Right atrium auricular region (tissue), 2 donors: ENCODE results near the gene SPEF2. TPM values are rescaled to one million over a fixed set of nuclear protein-coding genes. Genes with fewer than 3 reads are reported as not detected.

ENCODE experiments used
- DNase-seq: peaks from one replicate; pipeline ENCODE4 v3.0.0-alpha.2; 2019; ENCODE audit warnings: low spot score
- H3K27ac ChIP-seq, 2 donors: fragments of 200-600 bp; sonication (generic); 1 replicate in 1 of 2; 2 replicates in 1 of 2; pipeline ENCODE4 v1.5.1; 2016 to 2019
- H3K27me3 ChIP-seq, 2 donors: fragments of 200-600 bp; sonication (generic); one replicate each; pipeline versions ENCODE4 v1.5.1 to v1.6.0; 2017 to 2019
- H3K36me3 ChIP-seq: fragments of 200-600 bp; sonication (generic); one replicate; pipeline ENCODE4 v1.5.1; 2016
- H3K4me1 ChIP-seq, 2 donors: fragments of 200-600 bp; sonication (generic); one replicate each; pipeline versions ENCODE4 v1.5.1 to v1.6.0; 2017 to 2019
- H3K4me3 ChIP-seq, 2 donors: fragments of 200-600 bp; sonication (generic); 1 replicate in 1 of 2; 2 replicates in 1 of 2; pipeline ENCODE4 v1.5.1; 2017 to 2019; ENCODE audit warnings: mild to moderate bottlenecking in 1 of 2, moderate library complexity in 1 of 2
- H3K9me3 ChIP-seq, 2 donors: fragments of 200-600 bp; sonication (generic); one replicate each; pipeline ENCODE4 v1.5.1; 2019
- total RNA-seq, 2 donors: library from RNA; depleted of rRNA; stranded (reverse); fragments of >200 nt; gene quantifications; one replicate each; pipeline ENCODE4 v1.1.0, GENCODE V29; 2016
- TF ChIP-seq, protein P1 (sequence below), 2 donors: fragments of 200-600 bp; sonication (generic); IDR thresholded peaks; one replicate each; pipeline ENCODE4 v1.5.1; 2019; ENCODE audit warnings: antibody characterized with exemption in 2 of 2

The SPEF2 gene
- total RNA-seq, 2 donors from 2014 or later = 0.94 to 2.0 TPM

- no peaks in the 10 kb centered on the region for H3K4me1 ChIP-seq
- TF ChIP-seq, protein P1, sequence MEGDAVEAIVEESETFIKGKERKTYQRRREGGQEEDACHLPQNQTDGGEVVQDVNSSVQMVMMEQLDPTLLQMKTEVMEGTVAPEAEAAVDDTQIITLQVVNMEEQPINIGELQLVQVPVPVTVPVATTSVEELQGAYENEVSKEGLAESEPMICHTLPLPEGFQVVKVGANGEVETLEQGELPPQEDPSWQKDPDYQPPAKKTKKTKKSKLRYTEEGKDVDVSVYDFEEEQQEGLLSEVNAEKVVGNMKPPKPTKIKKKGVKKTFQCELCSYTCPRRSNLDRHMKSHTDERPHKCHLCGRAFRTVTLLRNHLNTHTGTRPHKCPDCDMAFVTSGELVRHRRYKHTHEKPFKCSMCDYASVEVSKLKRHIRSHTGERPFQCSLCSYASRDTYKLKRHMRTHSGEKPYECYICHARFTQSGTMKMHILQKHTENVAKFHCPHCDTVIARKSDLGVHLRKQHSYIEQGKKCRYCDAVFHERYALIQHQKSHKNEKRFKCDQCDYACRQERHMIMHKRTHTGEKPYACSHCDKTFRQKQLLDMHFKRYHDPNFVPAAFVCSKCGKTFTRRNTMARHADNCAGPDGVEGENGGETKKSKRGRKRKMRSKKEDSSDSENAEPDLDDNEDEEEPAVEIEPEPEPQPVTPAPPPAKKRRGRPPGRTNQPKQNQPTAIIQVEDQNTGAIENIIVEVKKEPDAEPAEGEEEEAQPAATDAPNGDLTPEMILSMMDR (IDR thresholded peaks at IDR 0.05) = no peak
- H3K9me3 ChIP-seq = no peaks in the 10 kb centered on the region
- H3K4me3 ChIP-seq = no peak overlapping the region
- H3K36me3 ChIP-seq = no peaks in the 10 kb centered on the region
- no peak overlapping the region for H3K27ac ChIP-seq
- DNase-seq = no peak
- no peaks in the 10 kb centered on the region for H3K27me3 ChIP-seq
These were observed 154.2 kb downstream of the SPEF2 start for GRCh38 chr5:35771839-35772238.

DNA sequence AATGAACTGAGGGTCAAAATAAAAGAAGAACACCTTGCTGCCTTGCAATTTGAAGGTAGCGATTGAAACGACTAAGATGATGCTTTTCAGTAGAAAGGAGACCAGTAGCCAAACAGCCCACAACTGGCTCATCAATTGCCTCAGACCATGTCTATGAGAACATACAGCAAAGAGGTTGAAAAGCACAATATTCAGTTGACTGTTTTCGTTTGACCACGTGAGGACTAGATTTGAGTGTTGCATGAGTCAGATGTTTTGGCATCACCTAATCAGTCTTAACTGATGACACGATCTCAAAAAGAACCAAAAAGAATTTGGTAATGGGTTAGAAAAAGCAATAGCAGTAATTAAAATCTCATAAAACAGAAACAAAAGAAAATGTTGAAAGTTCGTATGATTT, 156.3 kb downstream of the SPEF2 start:
- Histone ChIP-seq H3K9me3 (no peaks in the 10 kb centered on the region), H3K4me3 (no peak overlapping the region), H3K36me3 (no peaks in the 10 kb centered on the region), H3K27me3 (no peaks in the 10 kb centered on the region), H3K4me1 (no peaks in the 10 kb centered on the region), H3K27ac (no peak overlapping the region)
- TF ChIP-seq, protein P1 (IDR thresholded peaks at IDR 0.05) = no peak
- DNase-seq = no peak

DNA sequence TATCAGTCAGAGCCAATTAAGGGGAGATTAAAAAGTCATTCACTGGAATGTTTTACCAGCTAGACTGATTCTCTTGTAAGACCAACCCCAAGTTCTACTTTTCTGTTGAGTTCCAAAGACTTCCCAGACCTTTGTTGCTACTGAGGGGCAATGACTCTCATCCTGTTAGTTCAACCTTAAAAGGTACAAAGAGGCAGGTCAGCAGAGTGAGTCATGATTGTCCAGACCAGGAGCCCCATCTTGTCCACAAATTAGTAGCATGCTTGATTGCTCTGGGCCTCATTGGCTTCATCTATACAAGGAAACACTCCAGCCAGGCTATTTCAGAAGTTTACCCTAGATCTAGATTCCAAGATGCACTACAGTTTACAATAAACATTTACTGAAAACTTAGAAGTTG, 159.1 kb downstream of the SPEF2 start:
- no peak for DNase-seq
- Histone ChIP-seq H3K27me3 (no peaks in the 10 kb centered on the region), H3K4me1 (no peaks in the 10 kb centered on the region), H3K27ac (no peak overlapping the region), H3K4me3 (no peak overlapping the region), H3K36me3 (no peaks in the 10 kb centered on the region), H3K9me3 (no peaks in the 10 kb centered on the region)
- TF ChIP-seq, protein P1 (IDR thresholded peaks at IDR 0.05) = no peak

DNA sequence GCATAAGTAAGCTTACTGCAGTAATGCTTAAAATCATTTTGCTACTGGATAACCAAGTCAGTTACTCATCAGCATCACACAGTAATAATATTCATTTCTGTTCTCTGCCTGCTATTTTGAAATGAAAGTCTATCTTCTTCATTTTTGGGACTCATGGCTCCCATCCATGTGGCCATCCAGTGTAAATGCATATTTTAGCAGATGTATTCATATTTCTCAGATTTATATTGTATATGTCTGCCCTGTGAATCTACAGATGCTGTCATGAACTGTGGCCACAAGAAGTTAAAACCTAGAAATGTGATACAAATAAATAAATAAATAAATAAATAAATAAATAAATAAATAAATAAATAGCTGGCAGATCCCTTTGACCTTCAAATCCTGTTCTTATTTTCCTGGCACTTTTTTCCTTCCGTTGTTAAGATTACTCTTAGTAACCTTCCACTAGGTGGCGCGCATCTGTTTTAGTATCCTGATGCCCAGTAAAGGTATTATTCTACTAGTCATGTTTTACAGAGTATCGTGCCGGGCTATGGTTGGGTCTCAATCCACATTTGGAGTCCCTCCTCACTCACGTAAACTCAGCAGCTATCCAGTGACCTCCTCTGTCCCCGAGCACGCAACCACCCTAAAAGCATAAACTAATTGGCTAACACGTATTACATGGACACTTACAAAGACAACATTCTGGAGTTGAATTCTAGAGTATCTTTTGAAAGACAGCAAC, 159.9 kb downstream of the SPEF2 start:
- H3K36me3 ChIP-seq = no peaks in the 10 kb centered on the region
- no peaks in the 10 kb centered on the region for H3K27me3 ChIP-seq
- H3K4me3 ChIP-seq = no peak overlapping the region
- DNase-seq = peak; percentile 69
- no peaks in the 10 kb centered on the region for H3K9me3 ChIP-seq
- H3K4me1 ChIP-seq = no peaks in the 10 kb centered on the region
- TF ChIP-seq, protein P1 (IDR thresholded peaks at IDR 0.05) = peak; percentile 44 to 75
- H3K27ac ChIP-seq = no peak overlapping the region

GRCh38 chr5:35778259-35778769, 160.7 kb downstream of the SPEF2 start:
- TF ChIP-seq, protein P1 (IDR thresholded peaks at IDR 0.05) = no peak
- Histone ChIP-seq H3K27ac (no peak overlapping the region), H3K4me1 (no peaks in the 10 kb centered on the region), H3K4me3 (no peak overlapping the region), H3K36me3 (no peaks in the 10 kb centered on the region), H3K9me3 (no peaks in the 10 kb centered on the region), H3K27me3 (no peaks in the 10 kb centered on the region)
- DNase-seq = no peak

DNA sequence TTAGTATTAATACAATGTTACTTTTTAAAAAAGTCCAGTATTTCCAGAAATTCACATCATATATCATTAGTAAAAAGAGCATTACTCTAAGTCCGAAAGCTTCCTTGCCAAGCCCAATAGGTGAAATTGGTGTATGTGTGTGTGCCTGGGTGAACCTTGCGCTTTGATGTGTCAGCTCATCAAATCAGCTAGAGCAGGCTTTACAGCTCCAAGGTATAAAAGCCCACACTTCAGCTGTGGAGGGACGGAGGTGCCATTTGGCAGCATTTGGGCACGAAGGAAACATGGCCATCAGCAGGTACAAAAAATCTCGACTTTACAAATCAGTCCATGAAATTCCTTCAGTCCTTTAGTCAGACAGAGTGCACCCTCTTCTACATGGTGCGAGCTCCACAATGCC, 162.6 kb downstream of the SPEF2 start:
- TF ChIP-seq, protein P1 (IDR thresholded peaks at IDR 0.05) = no peak
- no peak for DNase-seq
- no peaks in the 10 kb centered on the region for H3K4me1 ChIP-seq
- H3K27me3 ChIP-seq = no peaks in the 10 kb centered on the region
- H3K36me3 ChIP-seq = no peaks in the 10 kb centered on the region
- no peak overlapping the region for H3K4me3 ChIP-seq
- no peaks in the 10 kb centered on the region for H3K9me3 ChIP-seq
- H3K27ac ChIP-seq = no peak overlapping the region
